SHP77 treated with DMSO at 0.1 percent for 48 hours (cell line): Measurements from ENCODE around the gene SECISBP2.
"Not testable (repeated sequence)": the region's sequence is repeated elsewhere in the genome, so short reads cannot be mapped to it uniquely, and the experiment has no call there.

ENCODE experiments used
- DNase-seq: peaks from one replicate; lab custom pipeline; 2025; lab: John Stamatoyannopoulos, UW

Gene SECISBP2

GRCh38 chr9:89309608-89310474, 8.5 kb upstream of the SECISBP2 start:
- DNase-seq = no peak

DNA sequence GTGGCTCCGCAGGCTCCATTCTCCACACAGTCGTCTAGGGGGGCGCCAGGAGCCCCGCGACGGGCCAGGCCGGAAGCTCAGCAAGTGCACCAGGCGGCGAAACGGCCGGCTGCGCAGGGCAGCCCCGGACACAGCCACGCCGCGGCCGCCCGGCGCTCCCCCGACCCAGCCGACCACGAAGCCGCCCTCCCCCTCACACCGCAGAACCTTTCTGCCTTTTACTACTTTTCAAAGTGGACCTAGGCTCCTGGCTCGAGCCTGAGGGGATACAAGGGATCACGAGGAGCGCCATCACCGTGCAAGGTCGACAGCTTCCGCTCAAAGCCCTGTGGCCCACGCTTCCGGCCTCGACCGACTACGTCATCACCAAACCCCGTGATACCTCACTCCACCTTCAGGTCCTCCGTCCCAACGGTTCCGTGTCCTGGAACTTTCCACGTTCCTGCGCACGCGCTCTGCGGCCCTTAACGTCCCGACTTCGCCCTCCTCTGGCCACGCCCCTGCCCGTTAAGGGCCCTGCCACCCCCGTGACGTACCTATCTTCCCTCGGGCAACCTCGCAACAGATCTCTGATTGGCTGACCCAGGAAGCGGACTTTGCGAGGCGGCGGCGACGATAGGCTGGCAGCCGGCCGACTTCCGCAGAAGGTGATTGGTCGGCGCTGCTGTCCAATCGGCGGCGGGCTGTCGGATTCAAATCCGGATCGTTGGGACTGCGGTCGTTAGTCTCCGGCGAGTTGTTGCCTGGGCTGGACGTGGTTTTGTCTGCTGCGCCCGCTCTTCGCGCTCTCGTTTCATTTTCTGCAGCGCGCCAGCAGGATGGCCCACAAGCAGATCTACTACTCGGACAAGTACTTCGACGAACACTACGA, 7.6 kb upstream of the SECISBP2 start, which contains the start of gene CKS2:
CKS2 (plus strand) TSS at position 721 of the 871 bp plus-strand sequence; CDS start at position 819, 98 bp downstream.
- DNase-seq = peak; percentile 98

DNA sequence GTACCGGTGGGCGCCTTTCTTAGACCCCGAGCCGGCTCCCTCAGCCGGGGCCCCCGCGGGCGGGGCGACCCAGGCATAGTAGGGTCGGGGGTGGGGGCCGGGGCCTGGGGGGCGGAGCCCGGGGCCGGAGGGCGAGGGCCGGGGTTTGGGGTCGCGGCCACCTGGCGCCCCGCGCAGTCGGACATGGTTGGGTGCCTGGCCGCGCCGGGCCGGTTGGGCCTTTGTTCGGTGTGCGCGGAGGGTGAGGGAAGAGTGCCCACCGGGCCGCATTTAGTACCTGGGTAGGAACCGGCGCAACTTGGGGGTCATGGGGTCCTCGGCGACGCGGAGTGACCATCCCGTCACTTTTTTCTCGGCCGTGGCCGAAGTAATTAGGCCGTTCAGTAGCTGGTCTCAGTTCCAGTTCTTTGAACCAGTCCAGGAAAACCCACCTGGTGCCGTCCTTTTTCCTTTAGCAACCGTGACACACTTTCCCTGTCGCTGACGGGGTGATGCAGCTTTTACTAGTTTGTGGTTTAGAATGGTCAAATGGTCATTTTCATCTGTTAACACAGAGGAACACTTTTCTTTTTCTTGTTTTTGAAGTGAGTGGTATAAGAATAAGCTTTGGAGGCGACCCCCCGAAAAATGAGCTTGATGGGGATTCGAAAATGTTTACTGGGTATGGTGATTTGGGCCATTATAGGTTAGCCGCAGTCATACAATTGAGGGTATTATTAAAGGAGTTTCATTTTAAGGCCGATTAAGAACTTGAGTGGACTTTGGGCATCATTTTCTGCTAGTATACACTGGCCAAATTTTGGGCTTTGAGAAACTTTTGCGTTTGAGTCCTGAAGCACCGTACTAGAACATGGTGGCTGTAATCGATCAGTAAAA, 6.7 kb upstream of the SECISBP2 start:
- DNase-seq = no peak

- no peak for DNase-seq
These were observed 6.1 kb upstream of the SECISBP2 start for GRCh38 chr9:89312222-89312571.

DNA sequence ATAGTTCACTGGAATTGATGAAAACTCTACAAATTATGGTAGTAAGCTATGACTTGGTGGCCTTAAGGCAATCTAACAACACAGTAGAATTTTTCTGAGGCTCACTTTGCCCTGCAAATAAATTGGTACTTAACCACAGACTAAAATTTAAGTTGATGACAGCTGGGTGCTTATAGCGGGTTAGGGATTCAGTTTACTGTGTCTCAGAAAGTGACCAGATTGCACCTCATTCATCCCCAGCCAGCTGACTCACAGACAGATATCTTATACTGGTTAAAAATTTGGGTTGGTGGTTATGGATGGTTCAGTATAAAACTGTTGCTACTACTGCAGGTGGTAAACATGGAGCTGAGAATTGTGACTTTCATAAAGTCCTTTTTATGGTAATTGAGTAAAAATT, 4.5 kb upstream of the SECISBP2 start:
- DNase-seq = no peak

GRCh38 chr9:89314955-89315354, 3.3 kb upstream of the SECISBP2 start:
- DNase-seq = no peak

- DNase-seq = no peak
These were observed 2.8 kb upstream of the SECISBP2 start for GRCh38 chr9:89315482-89315881.

DNA sequence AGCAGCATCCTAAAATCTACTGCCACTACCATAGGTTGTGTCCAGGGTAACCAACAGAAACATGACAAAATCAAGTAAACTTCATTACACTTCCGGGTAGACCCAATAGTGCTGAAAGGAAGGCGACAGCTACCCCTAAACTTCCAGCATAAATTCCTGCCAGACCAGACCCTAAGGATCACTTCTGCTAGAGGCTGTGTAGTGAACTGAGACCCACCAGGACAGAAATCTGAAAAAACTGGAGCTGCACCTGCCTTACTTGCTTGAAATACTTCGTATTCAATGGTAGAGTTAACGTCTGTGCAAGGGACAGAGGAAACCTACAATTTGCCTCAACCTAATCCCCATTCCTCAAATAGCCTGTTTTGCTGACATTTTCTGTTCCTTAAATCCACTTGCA, 1.0 kb upstream of the SECISBP2 start:
- DNase-seq = no peak

DNA sequence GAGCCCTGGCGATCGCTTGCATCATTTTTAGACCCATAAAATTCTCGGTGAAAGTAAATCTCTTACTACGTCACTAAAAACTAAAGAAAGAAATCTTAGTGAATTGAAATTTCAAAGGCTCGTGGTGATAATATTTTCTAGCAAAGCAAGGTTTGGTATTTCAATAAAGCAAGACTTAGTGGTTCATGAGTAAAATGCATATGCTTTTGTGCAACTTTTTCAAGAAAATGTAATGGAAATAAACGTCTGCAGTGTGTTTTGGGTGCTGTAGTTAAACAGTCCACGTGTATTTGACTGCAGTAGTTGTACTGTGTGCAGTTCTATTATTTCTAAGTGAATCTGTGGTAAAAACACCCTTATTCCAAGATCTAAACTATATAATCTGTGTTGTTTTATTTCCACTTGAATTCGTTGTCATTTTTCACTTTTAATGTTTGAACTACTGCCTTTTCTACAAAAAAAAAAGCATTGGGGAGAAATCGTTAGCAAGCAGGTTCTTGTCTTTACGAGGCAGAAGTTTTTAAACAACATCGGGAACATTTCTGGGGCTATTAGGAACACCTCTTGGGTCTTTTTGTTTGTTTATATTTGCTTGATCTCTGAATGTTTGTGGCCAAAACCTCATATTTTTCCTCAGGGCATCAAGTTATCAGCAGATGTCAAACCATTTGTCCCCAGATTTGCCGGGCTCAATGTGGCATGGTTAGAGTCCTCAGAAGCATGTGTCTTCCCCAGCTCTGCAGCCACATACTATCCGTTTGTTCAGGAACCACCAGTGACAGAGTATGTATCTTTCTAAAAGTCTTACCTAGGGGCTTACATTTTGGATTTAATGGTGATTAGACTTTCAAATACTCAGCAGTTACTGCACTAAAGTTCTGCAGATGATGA, 960 bp downstream of the SECISBP2 start:
- no peak for DNase-seq

DNA sequence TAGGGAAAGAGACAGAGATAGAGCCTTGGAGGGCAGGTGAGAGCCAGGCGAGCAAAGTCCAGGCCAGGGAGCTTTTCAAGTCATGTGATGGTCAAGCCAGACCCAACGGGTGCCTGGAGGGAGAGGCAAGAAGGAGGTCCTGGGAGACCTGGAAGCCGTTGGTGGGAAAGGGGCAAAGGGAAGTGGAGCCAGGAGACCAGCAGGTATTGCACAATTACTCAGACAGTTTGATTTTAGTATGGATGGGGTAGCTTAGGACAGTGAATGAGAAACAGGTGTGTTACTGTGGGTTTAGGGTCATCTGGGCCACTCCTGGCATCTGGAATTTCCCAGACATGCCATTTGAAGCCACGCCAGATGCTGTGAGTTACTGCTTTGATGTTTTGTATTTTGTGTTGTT, 5.1 kb downstream of the SECISBP2 start:
- no peak for DNase-seq

DNA sequence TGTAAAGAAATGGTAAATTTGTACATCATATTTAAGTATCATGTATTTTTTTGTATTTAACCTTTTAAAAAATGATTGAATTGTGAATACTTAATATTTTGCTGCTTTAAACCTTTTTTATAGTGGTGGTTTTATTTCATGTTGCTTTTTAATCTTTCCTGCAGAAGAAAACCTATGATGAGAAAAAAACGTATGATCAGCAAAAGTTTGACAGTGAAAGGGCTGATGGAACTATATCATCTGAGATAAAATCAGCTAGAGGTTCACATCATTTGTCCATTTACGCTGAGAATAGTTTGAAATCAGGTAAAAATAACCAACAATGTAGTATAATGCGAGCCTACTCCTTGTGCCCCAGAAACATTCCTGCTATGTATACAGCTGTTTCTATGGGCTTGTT, 7.4 kb downstream of the SECISBP2 start:
- no peak for DNase-seq

DNA sequence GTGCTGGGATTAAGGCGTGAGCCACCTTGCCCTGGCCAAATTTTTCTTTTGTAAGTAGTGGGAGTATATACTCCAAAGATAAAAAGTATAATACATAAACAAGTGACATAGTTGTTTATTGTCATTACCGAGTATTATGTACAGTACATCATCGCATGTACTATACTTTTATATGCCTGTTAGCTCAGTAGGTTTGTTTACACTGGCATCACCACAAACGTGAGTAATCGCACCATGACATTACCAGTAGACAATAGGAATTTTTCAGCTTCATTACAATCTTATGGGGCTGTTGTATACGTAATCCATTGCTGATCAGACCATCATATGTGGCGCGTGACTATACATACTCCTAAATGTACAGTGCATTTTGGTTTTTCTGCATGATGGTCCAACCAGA, 9.8 kb downstream of the SECISBP2 start:
- no peak for DNase-seq

GRCh38 chr9:89329917-89330316, 11.6 kb downstream of the SECISBP2 start:
- DNase-seq = no peak

DNA sequence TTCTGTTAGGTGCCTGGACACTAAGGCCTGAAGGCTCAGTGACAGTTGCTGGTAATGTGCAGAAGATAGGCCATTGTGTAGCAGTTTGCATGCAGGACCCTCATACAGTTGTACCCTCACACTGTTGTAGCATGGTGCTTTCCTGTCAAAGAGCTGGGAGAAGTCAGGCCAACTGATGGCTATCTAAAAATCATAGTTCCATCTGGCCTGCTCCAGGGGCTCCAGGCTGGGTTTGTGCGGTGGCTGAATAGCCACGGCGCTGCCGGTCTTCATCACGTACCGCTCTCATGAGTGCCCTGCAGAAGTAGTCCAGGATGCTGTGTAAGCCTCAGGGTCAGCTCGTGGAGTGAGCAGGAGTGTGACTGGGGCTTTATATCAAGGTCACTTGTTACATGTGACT, 12.2 kb downstream of the SECISBP2 start:
- no peak for DNase-seq

DNA sequence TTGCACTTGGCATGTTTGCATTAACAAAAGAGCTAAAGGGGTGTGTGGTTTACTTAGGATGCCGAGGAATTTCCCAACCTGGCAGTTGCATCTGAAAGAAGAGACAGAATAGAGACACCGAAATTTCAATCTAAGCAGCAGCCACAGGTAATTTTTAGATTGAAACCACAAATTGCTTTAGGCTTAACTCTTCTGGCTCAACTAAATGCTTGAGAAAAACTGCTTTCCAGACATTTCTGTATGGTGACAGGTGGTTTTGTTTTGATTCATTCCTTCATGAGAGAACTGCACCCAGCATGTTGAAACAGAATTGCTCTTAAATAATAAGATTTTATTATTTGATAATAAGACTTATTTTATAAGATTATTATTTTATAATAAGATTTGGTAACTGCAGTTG, 21.5 kb downstream of the SECISBP2 start:
- DNase-seq = no peak

DNA sequence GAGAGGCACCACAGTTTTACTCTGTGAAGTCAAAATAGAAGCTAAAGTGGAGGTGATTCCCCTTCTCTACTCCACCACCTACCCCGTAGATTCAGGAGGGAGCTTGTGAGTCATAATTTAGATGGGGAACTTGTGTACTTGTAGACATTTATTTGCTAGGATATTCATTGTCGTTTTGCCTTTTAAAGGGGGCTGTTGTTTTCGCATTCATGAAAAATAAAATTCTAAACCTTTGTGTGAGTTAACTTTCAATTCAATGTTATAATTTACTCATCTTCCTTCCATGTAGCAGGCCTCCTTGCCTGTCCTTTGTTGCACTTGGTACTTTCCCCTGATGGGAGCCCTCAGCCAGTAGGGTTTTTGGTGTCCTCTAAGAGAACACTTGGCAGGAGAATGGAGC, 22.0 kb downstream of the SECISBP2 start:
- no peak for DNase-seq

GRCh38 chr9:89342213-89342612, 23.9 kb downstream of the SECISBP2 start:
- no peak for DNase-seq

DNA sequence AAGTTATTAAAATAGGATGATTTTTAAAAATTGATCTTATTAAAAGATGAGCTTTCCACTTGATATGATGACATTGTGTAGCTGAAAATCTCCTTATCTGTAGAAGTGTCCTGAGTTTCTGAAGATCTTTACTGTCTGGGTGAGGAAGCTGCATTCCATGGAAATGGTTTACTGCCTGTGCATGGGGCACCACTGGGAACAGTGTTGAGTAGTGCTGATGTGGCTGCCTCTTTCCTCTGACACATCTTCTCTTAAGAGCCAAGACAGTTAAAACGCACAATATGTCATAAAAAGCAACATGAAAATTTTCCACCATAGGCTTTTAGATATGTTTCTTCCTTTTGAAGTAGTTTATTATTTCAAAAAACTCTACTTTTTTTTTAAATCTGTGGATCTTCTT, 24.6 kb downstream of the SECISBP2 start:
- no peak for DNase-seq

GRCh38 chr9:89343812-89344211, 25.5 kb downstream of the SECISBP2 start:
- not testable (repeated sequence) for DNase-seq

GRCh38 chr9:89345476-89345875, 27.2 kb downstream of the SECISBP2 start:
- DNase-seq = no peak

DNA sequence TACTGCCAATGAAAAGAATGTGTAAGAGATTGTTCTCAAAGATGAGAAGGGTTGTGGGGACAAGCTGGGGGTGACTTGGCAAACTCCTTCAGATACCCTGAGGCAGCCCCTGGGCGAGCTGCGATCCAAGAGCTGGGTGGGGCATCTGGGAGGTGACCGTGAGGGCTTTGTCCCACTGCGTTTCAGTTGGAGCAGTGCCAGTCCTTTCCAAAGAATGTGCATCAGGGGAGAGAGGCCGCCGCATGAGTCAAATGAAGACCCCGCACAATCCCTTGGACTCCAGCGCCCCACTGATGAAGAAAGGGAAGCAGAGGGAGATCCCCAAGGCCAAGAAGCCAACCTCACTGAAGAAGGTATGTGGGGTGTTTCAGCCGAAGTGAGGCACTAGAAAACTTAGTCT, 28.4 kb downstream of the SECISBP2 start:
- DNase-seq = no peak
